HCT116 (cell line): ENCODE results near the gene C1orf21.

Experiments
- CTCF ChIP-seq, 3 experiments: fragments of 200-600 bp in 1 of 3; sonication (generic) in 1 of 3; IDR thresholded peaks in 2 of 3; conservative IDR thresholded peaks in 1 of 3; 2 replicates each; pipeline ENCODE4 v1.5.1; 2012 to 2017; ENCODE audit warnings: low read depth in 2 of 3, low read length in 2 of 3, antibody characterized with exemption in 1 of 3, borderline replicate concordance in 1 of 3, control low read depth in 1 of 3, mild to moderate bottlenecking in 1 of 3, mixed read lengths in 1 of 3, mixed run types in 1 of 3, moderate library complexity in 1 of 3; ENCODE audit not compliant: insufficient read depth in 1 of 3
- EZH2 ChIP-seq: fragments of 200-600 bp; sonication (generic); IDR thresholded peaks from 2 replicates; pipeline ENCODE4 v1.6.1; 2017; ENCODE audit warnings: antibody characterized with exemption, mixed run types
- POLR2A ChIP-seq: IDR thresholded peaks from 2 replicates; pipeline ENCODE4 v1.7.0; 2011; ENCODE audit warnings: borderline replicate concordance; ENCODE audit not compliant: insufficient read depth, insufficient read length; ENCODE audit errors: extremely low read depth
- POLR2AphosphoS5 ChIP-seq: IDR thresholded peaks from 2 replicates; pipeline ENCODE4 v1.6.1; 2011; ENCODE audit warnings: mild to moderate bottlenecking, low read depth, low read length, moderate library complexity
- RAD21 ChIP-seq: IDR thresholded peaks from 2 replicates; pipeline ENCODE4 v1.6.1; 2012; ENCODE audit warnings: low read depth, mild to moderate bottlenecking
- ZBTB33 ChIP-seq: IDR thresholded peaks from 2 replicates; pipeline ENCODE4 v1.6.1; 2011; ENCODE audit warnings: mild to moderate bottlenecking, low read length, moderate library complexity; ENCODE audit not compliant: insufficient replicate concordance; ENCODE audit errors: extremely low read depth

GRCh38 chr1:184562806-184563205 lies 176.0 kb downstream of the C1orf21 start:
- TF ChIP-seq CTCF (IDR thresholded peaks at IDR 0.05 in 2 of 3, conservative IDR thresholded peaks at IDR 0.05 in 1 of 3; ENCODE audit: borderline replicate concordance in 1 of 3, insufficient read depth in 1 of 3, low read depth in 2 of 3, low read length in 2 of 3) (no peak), ZBTB33 (no peak), POLR2AphosphoS5 (no peak), EZH2 (no peak), RAD21 (no peak), POLR2A (no peak)
